ENCODE measurements around the gene PRKG1.

DNA sequence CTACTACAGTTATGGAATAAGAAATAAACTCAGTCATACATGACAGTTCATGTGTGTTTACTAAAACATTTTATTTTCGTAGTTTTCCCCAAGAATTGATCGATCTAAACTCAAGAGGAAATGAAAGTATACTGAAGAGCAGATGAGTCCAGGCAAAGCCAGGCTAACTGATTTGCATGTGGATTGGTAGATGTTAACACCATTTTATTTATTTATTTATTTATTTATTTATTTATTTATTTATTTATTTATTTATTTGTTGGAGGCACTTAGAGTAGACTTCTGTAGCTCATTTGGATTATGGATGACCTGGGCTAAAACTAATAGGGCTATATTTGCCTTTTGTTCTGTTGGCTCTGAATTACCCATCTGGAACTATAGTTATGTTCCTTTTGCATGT lies 1171.3 kb downstream of the PRKG1 start:
- TF ChIP-seq POLR2A (IDR thresholded peaks at IDR 0.05; ENCODE audit: low read depth) = no peak
- TF ChIP-seq, protein P1, sequence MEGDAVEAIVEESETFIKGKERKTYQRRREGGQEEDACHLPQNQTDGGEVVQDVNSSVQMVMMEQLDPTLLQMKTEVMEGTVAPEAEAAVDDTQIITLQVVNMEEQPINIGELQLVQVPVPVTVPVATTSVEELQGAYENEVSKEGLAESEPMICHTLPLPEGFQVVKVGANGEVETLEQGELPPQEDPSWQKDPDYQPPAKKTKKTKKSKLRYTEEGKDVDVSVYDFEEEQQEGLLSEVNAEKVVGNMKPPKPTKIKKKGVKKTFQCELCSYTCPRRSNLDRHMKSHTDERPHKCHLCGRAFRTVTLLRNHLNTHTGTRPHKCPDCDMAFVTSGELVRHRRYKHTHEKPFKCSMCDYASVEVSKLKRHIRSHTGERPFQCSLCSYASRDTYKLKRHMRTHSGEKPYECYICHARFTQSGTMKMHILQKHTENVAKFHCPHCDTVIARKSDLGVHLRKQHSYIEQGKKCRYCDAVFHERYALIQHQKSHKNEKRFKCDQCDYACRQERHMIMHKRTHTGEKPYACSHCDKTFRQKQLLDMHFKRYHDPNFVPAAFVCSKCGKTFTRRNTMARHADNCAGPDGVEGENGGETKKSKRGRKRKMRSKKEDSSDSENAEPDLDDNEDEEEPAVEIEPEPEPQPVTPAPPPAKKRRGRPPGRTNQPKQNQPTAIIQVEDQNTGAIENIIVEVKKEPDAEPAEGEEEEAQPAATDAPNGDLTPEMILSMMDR (IDR thresholded peaks at IDR 0.05) = no peak
- TF ChIP-seq EP300 (IDR thresholded peaks at IDR 0.05) = no peak
- TF ChIP-seq POLR2AphosphoS5 (IDR thresholded peaks at IDR 0.05) = no peak

All from esophagus muscularis mucosa (tissue), 4 donors.